HUDEP-2 (cell line): ENCODE measurements around the gene HCAR2.
"Not testable (repeated sequence)": the region's sequence is repeated elsewhere in the genome, so short reads cannot be mapped to it uniquely, and the experiment has no call there.

ENCODE experiments used
- DNase-seq, 76 experiments: peaks; one replicate each; lab custom pipeline; 2025; ENCODE audit not compliant: unreplicated experiment in 76 of 76; lab: John Stamatoyannopoulos, UW

HCAR2 gene

DNA sequence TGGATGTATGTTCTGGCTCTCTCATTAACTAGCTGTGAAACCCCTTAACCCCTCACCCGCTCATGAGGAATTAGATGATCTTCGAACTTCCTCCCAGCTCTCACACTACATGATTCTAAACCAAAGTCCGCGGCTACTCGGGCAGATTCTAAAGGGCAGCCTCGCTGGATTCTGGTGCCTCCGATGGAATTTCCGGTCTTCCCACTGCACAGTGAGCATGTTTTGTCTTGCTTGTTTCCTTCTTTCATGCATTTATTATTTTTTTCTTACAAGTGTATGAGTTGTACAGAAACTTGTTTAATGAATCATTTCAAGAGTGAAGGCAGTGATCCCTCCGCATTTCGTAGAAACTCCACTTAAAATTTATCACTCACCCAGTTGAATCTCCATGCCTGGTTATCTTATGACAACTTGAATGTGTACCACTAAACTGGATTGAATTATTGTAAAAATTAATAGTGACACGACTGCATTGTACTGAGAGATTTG, 17.9 kb upstream of the HCAR2 start:
- DNase-seq = no peak

DNA sequence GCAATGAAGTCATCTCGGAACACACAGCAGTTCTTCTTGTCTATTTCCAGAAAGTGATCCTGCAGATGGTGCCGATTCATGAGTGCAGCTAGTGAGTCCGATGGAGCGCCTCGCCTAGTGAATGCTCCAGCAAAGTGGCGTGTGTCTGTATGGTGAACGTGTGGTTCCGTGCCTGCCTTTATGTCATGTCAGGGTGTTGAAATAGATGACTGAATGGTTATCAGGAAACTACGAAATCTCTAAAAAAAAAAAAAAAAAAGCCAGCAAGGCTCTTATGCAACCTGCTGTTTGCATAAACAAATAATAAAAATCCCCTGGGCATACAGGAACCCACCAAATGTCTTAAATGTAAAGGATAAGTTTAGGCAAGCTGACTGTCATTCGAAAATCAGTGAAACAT, 13.5 kb upstream of the HCAR2 start, which contains the start of gene HCAR3:
Gene HCAR3 (minus strand): TSS at position 154 of the 400 bp plus-strand sequence. CDS start 74 bp downstream, at position 80.
- not testable (repeated sequence) for DNase-seq

DNA sequence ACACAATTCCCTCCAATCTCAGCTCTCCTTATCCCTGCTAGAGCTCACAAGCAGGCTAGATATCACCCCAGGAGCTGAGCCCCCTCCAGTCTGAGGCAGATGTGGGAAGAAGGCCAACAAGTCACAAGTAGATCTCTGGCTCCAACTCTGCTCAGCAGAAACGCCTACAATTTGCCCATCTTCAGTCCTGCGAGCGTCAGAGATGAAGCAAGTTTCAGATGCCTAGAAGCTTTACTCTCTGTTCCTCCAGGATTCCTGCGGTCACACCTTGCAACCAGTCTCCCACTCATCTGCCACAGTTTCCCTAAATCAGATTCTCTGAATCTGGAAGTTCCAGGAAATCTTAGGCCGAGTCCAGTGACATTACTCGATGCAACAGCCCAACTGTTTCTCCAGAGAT, 12.1 kb upstream of the HCAR2 start:
- DNase-seq = not testable (repeated sequence)

DNA sequence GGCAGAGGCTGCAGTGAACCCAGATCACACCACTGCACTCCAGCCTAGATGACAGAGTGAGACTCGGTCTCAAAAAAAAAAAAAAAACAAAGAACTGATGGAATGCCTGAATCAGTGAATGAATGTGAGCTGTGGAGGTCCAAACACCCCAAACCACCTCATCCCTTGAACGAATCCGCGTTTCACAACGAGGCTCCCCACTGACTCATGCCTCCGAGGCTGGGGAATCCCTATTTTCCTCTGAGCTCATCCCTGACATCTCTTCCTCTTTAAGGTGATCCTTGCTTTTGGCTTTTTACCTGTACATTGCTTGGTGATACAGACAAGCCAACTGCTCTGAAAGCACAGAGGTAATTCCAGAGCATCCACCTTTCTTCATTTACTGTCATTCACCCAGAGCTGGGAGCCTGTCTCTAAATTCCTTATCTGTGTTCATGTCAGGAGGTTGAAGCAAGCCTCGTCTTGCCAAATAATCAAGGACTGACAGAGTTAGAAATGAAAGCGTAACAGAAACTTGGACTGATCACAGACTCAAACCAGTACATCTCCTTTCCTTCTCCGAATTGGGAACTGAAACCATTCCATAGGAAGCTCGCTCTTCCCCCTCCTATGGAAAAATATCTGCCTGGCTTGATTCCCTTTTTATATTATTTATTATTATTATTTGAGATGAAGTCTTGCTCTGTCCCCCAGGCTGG, 10.5 kb upstream of the HCAR2 start:
- DNase-seq = not testable (repeated sequence)

DNA sequence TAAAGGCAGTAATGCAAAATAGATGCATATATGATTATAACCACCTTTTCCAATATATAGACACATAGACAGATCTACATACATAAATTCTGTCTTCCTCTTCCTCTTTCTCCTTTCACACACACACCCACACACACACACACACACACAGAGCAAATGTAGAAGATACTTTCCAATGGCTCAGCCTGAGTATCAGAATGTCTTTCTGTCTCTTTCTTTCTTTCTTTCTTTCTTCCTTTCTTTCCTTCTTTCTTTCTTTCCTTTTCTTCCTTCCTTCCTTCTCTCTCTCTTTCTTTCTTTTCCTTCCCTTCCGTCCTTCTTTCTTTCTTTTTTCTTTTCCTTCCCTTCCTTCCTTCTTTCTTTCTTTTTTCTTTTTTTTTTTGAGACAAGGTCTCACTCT, 8.1 kb upstream of the HCAR2 start:
- DNase-seq = peak in 1 of 76 experiments; percentile 19

DNA sequence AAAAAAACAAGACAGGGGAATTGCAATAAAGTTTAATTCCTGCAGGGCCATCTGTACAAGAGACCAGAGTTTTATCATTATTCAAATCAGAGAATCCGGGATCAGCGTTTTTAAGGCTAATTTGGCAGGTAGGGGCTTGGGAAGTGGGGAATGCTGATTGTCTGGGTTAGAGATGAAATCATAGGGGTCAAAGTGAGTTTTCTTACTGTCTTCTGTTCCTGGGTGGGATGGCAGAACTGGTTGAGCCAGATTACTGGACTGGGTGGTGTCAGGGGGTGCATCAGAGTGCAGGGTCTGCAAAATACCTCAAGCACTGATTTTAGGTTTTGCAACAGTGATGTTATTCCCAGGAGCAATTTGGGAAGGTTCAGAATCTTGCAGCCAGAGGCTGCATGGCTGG, 7.2 kb upstream of the HCAR2 start:
- not testable (repeated sequence) for DNase-seq

DNA sequence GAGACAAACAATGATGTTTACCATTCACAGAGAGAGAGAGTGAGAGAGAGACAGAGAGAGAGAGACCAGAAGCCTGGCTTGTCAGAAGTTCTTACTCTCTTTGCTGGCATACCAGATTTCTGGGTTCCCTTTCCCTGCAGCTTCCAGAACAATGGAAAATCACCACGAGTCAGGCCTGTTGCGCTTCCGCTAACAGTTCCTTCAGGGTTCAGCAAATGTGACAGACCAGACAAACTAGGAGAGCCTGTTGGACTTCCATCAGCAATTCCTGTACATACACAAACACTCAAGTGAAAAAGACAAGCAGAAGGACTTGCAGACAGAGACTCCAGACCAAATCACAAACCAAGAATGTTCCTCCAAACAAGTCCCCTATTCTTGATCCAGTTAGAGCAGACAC, 6.1 kb upstream of the HCAR2 start:
- DNase-seq = not testable (repeated sequence)

DNA sequence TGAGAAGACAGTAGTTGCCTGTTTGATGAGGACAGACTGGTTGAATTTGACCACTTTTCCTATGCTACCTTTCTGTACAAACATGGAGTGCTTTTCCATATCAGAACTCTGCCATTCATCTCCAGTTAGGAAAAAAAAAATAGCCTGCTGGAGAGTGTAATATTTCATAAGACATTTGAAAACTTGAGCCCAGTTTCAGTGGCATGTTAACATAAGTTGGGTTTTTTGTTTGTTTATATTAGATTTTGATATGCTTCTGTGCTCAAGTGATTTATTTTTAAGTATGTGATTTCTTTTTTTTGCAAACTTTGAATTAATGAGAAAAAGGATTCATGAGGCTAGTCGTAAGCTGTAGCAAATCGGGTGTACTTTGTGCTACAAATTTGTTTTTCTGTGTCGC, 684 bp upstream of the HCAR2 start:
- not testable (repeated sequence) for DNase-seq

DNA sequence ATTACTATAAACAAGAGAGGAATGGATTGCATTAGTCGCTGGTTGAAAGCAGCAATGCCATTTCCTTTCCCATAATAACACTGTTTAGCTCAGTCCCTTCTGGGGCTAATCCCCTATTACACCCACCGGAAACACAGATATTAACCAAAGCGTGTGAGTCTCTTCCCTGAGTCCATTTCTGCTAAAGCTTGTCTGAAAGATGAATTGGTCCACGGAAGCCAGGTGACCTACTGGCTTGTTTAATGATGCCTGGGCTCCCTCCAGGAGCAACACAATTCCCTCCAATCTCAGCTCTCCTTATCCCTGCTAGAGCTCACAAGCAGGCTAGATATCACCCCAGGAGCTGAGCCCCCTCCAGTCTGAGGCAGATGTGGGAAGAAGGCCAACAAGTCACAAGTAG, 1.7 kb downstream of the HCAR2 start:
- DNase-seq = not testable (repeated sequence)

DNA sequence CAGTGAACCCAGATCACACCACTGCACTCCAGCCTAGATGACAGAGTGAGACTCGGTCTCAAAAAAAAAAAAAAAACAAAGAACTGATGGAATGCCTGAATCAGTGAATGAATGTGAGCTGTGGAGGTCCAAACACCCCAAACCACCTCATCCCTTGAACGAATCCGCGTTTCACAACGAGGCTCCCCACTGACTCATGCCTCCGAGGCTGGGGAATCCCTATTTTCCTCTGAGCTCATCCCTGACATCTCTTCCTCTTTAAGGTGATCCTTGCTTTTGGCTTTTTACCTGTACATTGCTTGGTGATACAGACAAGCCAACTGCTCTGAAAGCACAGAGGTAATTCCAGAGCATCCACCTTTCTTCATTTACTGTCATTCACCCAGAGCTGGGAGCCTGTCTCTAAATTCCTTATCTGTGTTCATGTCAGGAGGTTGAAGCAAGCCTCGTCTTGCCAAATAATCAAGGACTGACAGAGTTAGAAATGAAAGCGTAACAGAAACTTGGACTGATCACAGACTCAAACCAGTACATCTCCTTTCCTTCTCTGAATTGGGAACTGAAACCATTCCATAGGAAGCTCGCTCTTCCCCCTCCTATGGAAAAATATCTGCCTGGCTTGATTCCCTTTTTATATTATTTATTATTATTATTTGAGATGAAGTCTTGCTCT, 3.0 kb downstream of the HCAR2 start:
- DNase-seq = not testable (repeated sequence)

DNA sequence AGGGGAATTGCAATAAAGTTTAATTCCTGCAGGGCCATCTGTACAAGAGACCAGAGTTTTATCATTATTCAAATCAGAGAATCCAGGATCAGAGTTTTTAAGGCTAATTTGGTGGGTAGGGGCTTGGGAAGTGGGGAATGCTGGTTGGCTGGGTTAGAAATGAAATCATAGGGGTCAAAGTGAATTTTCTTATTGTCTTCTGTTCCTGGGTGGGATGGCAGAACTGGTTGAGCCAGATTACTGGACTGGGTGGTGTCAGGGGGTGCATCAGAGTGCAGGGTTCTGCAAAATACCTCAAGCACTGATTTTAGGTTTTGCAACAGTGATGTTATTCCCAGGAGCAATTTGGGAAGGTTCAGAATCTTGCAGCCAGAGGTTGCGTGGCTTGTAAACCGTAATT, 6.2 kb downstream of the HCAR2 start:
- not testable (repeated sequence) for DNase-seq

DNA sequence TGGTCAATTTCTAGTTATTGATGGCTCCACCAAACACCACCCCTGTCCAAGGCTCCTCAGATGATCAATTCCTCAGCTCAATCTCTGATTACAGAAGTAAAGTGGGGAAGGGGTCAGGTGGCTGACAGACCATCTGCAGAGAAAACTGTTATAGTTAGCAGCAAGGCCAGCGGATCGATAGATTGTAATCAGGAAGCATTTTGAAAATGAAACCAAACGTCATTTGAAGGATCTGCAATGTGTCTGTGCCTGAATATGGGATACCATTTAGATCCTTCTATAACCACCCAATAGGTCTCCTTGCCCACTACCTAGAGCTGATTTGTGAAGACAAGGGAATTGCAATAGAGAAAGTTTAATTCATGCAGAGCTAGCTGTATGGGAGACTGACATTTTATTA, 11.6 kb downstream of the HCAR2 start:
- DNase-seq = no peak

DNA sequence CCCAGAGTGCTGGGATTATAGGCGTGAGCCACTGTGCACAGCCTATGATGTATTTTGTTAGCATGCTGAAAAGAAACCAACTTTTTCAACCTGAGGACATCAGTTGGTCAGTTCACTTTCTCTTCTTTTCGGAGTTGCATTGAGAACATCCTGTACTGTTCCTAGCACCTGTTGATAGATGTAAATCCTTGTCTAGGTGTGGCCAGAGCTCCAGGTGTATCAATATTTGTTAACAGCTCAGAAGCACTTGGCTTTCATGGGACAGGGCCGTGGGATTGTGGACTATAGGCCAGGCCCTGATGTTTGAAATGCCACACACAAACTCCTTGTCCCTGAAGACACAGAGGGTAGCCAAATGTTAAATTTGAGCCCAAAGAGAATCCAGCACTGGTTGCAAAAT, 14.9 kb downstream of the HCAR2 start:
- no peak for DNase-seq

DNA sequence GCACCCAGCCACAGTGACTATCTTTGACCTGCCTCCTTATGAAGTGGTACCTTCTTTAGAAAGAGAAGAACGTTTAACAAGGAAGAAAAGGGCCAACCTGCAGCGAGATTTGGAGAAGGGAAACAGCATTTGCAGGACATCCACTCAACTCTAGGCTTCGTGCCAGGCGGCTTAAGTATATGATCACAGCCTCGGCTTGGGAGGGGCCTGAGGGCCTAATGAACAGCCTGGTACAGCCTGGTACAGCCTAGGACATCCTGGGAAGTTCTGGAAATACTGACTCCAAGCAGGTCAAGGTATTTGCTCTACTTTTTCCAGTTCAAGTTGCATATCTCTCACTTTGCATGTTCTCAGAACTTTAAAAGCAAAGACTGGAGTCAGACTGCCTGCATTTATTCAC, 16.1 kb downstream of the HCAR2 start:
- peak in 1 of 76 experiments; percentile 7 for DNase-seq

DNA sequence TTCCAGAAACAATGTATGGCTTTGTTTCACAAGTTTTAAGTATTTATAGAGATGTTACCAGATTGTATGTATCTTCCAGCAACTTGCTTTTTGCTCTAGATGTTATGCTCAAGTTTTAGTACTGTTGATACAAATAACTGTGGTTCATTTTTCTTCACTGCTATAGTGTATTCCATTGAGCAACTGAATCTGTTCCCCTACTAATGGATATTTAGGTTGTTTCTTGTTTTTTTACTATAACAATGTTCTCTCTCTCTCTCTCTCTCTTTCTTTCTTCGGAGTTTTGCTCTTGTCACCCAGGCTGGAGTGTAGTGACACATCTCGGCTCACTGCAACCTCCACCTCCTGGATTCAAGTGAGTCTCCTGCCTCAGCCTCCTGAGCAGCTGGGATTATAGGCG, 16.6 kb downstream of the HCAR2 start:
- no peak for DNase-seq

DNA sequence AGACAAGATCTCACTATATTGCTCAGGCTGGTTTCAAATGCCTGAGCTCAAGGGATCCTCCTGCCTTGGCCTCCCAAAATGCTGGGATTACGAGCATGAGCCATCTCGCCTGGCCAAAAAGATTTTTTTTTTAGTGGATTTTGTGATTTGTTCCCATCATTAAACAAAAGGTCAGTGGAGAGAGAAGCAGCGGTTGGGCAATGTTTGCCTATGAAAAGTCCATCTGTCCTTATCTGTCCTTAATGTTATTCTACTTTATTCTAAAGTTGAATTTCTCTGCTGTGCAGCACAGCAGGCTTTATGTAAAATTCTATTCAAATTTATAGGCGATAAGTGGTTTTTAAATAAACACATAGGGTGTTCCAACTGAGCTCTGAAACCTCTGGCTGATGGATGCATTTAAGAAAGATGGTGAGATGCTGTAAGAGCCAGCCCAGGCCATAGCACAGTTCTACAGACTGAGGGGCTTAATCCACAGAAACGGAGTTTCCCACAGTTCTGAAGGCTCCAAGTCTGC, 18.8 kb downstream of the HCAR2 start:
- DNase-seq = no peak

DNA sequence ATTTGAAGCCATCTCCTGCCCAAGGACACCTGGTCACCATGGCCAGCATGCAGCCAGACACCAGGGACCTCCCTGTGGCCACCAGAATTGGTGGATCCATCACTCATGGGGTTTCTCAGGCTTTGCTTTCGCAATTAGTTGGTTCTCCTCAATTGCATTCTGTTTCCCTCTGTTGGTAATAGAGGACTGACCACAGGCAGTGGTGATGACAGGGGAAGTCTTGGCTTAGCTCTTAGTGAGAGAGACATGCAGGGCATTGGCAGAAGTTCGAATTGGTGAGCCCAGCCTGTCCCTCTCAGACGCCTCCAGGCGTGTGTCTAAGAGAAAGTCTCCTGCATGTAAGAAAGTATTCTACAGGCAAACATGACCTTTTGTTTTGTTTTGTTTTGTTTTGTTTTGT, 21.3 kb downstream of the HCAR2 start:
- DNase-seq = no peak

DNA sequence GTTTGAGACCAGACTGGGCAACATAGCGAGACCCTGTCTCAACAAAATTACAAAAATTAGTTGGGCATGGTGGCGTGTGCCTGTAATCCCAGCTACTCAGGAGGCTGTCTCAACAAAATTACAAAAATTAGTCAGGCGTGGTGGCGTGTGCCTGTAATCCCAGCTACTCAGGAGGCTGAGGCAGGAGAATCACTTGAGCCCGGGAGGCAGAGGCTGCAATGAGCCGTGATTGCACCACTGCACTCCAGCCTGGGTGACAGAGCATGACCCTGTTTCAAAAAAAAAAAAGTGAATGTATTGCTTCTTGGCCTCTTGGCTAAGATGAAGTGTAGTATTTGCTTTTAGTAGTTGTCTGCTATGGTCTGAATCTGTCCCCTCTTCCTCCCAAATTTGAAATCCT, 22.2 kb downstream of the HCAR2 start:
- not testable (repeated sequence) for DNase-seq

DNA sequence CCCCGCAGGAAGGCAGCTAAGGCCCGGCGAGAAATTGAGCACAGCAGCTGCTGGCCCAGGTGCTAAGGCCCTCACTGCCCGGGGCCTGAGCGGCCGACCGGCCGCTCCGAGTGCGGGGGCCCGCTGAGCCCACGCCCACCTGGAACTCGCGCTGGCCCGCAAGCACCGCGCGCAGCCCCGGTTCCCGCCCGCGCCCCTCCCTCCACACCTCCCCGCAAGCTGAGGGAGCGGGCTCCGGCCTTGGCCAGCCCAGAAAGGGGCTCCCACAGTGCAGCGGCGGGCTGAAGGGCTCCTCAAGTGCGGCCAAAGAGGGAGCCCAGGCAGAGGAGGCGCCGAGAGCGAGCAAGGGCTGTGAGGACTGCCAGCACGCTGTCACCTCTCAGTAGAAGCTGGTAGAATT, 26.4 kb downstream of the HCAR2 start:
- not testable (repeated sequence) for DNase-seq

DNA sequence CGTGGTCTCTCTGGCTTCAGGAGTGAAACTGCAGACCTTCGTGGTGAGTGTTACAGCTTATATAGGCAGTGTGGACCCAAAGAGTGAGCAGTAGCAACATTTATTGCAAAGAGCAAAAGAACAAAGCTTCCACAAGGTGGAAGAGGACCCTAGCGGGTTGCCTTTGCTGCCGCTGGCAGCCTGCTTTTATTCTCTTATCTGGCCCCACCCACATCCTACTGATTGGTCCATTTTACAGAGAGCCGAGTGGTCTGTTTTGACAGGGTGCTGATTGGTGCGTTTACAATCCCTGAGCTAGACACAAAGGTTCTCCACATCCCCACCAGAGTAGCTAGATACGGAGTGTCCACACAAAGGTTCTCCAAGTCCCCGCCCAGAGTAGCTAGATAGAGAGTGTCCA, 27.1 kb downstream of the HCAR2 start:
- DNase-seq = not testable (repeated sequence)

DNA sequence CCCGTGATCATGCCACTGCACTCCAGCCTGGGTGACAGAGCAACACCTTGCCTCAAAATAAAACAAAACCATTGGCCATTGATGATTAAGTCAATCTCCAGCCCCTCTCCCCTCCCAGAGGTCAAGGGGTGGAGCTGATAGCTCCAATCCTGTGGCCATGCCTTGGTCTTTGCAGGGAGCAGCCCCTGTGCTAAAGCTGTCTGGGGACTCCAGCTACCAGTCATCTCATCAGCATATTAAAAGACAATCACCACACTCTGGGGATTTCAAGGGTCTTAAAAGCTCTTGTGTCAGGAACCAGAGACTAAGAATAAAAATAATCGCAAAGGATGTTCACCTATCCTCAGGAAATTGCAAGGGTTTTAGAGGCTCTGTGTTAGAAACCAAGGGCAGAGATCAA, 30.6 kb downstream of the HCAR2 start:
- no peak for DNase-seq
